GM12892 (cell line): ENCODE results near the gene CHAD.

Source experiments
- DNase-seq: peaks from one replicate; pipeline ENCODE4 v3.0.0; 2011; ENCODE audit not compliant: insufficient read length
- FAIRE-seq: peaks from 2 replicates; lab custom pipeline; 2011; peaks lifted over from hg19 to GRCh38; lab: Jason Lieb, UNC
- POLR2A ChIP-seq: IDR thresholded peaks from 2 replicates; pipeline ENCODE4 v1.6.1; 2011; ENCODE audit warnings: low read depth, low read length, control low read depth
- POLR2AphosphoS5 ChIP-seq: IDR thresholded peaks from 2 replicates; pipeline ENCODE4 v1.6.1; 2011; ENCODE audit warnings: low read depth, low read length, control low read depth
- TAF1 ChIP-seq: IDR thresholded peaks from 2 replicates; pipeline ENCODE4 v1.6.1; 2011; ENCODE audit warnings: low read depth, mild to moderate bottlenecking, control low read depth, low read length, borderline replicate concordance

CHAD gene

GRCh38 chr17:50414808-50415207 is 53.9 kb downstream of the CHAD start:
- no peak for FAIRE-seq
- TF ChIP-seq TAF1 (no peak), POLR2A (no peak), POLR2AphosphoS5 (no peak)

More at GRCh38 chr17:50414808-50415207, 53.9 kb downstream of the CHAD start:
- DNase-seq: no peak
